Measurements from ENCODE around the gene TNRC6C.
"Not testable (repeated sequence)": the region's sequence is repeated elsewhere in the genome, so short reads cannot be mapped to it uniquely, and the experiment has no call there.

TNRC6C gene

GRCh38 chr17:78064708-78065107 lies 106.2 kb downstream of the TNRC6C start:
- Histone ChIP-seq H3K4me1 (ENCODE audit: control insufficient read depth, insufficient read depth, low read length, poor library complexity, severe bottlenecking) (no peaks in the 10 kb centered on the region), H3K27ac (ENCODE audit: low read depth, low read length, severe bottlenecking) (no peak overlapping the region), H3K36me3 (ENCODE audit: control insufficient read depth, insufficient read depth, low read length) (peaks cover 9% of the 10 kb centered on the region), H3K9me3 (ENCODE audit: control insufficient read depth, low read length) (no peaks in the 10 kb centered on the region), H3K4me3 (ENCODE audit: extremely low read depth, insufficient read depth, low read length, poor library complexity, severe bottlenecking) (no peak overlapping the region)
- 97% methylated on average over 4 of the region's 4 CpGs; no CpG with 5 or more reads in 1 of the 2 experiments for WGBS, 2 experiments (ENCODE audit: insufficient coverage in 2 of 2)

DNA sequence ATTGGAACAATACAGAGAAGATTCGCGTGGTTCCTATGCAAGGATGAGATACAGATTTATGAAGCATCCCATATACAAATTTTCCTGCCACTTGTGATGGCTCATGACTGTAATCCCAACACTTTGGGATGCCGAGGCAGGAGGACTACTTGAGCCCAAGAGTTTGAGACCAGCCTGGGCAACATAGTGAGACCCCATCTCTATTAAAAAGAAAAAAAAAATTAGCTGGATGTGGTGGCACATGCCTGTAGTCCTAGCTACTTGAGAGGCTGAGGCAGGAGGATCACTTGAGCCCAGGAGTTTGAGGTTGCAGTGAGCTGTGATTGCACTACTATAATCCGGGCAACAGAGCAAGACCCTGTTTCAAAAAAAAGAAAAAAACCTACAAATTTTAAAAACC lies 108.5 kb downstream of the TNRC6C start:
- peaks cover 22% of the 10 kb centered on the region for H3K36me3 ChIP-seq (ENCODE audit: control insufficient read depth, insufficient read depth, low read length)
- 83% methylated on average over 2 of the region's 4 CpGs; no CpG with 5 or more reads in 1 of the 2 experiments for WGBS, 2 experiments (ENCODE audit: insufficient coverage in 2 of 2)

GRCh38 chr17:78069695-78070094 lies 111.2 kb downstream of the TNRC6C start:
- peaks cover 47% of the 10 kb centered on the region for H3K36me3 ChIP-seq (ENCODE audit: control insufficient read depth, insufficient read depth, low read length)

More for the DNA sequence above, 108.5 kb downstream of the TNRC6C start:
- not testable (repeated sequence) for H3K9me3 ChIP-seq (ENCODE audit: control insufficient read depth, low read length); H3K4me1 ChIP-seq (ENCODE audit: control insufficient read depth, insufficient read depth, low read length, poor library complexity, severe bottlenecking); H3K27ac ChIP-seq (ENCODE audit: low read depth, low read length, severe bottlenecking); H3K4me3 ChIP-seq (ENCODE audit: extremely low read depth, insufficient read depth, low read length, poor library complexity, severe bottlenecking)

GRCh38 chr17:78072961-78073360 lies 114.5 kb downstream of the TNRC6C start:
- 93 to 100% methylated on average over 3 of the region's 3 CpGs for WGBS, 2 experiments (ENCODE audit: insufficient coverage in 2 of 2)
- H3K4me3 ChIP-seq (ENCODE audit: extremely low read depth, insufficient read depth, low read length, poor library complexity, severe bottlenecking), result no peak overlapping the region
- H3K36me3 ChIP-seq (ENCODE audit: control insufficient read depth, insufficient read depth, low read length), result peaks cover 67% of the 10 kb centered on the region

More at GRCh38 chr17:78069695-78070094, 111.2 kb downstream of the TNRC6C start:
- Histone ChIP-seq H3K4me1 (ENCODE audit: control insufficient read depth, insufficient read depth, low read length, poor library complexity, severe bottlenecking) (no peaks in the 10 kb centered on the region), H3K27ac (ENCODE audit: low read depth, low read length, severe bottlenecking) (no peak overlapping the region), H3K9me3 (ENCODE audit: control insufficient read depth, low read length) (no peaks in the 10 kb centered on the region), H3K4me3 (ENCODE audit: extremely low read depth, insufficient read depth, low read length, poor library complexity, severe bottlenecking) (no peak overlapping the region)
- 81 to 86% methylated on average over 2 of the region's 4 CpGs for WGBS, 2 experiments (ENCODE audit: insufficient coverage in 2 of 2)

GRCh38 chr17:78075011-78075410 lies 116.5 kb downstream of the TNRC6C start:
- Histone ChIP-seq H3K36me3 (ENCODE audit: control insufficient read depth, insufficient read depth, low read length) (peaks cover 66% of the 10 kb centered on the region), H3K27ac (ENCODE audit: low read depth, low read length, severe bottlenecking) (no peak overlapping the region), H3K4me3 (ENCODE audit: extremely low read depth, insufficient read depth, low read length, poor library complexity, severe bottlenecking) (no peak overlapping the region), H3K9me3 (ENCODE audit: control insufficient read depth, low read length) (no peaks in the 10 kb centered on the region), H3K4me1 (ENCODE audit: control insufficient read depth, insufficient read depth, low read length, poor library complexity, severe bottlenecking) (no peaks in the 10 kb centered on the region)
- 94 to 96% methylated on average over 8 to 10 of the region's 10 CpGs for WGBS, 2 experiments (ENCODE audit: insufficient coverage in 2 of 2)

More at GRCh38 chr17:78072961-78073360, 114.5 kb downstream of the TNRC6C start:
- Histone ChIP-seq H3K27ac (ENCODE audit: low read depth, low read length, severe bottlenecking) (no peak overlapping the region), H3K4me1 (ENCODE audit: control insufficient read depth, insufficient read depth, low read length, poor library complexity, severe bottlenecking) (no peaks in the 10 kb centered on the region), H3K9me3 (ENCODE audit: control insufficient read depth, low read length) (no peaks in the 10 kb centered on the region)

DNA sequence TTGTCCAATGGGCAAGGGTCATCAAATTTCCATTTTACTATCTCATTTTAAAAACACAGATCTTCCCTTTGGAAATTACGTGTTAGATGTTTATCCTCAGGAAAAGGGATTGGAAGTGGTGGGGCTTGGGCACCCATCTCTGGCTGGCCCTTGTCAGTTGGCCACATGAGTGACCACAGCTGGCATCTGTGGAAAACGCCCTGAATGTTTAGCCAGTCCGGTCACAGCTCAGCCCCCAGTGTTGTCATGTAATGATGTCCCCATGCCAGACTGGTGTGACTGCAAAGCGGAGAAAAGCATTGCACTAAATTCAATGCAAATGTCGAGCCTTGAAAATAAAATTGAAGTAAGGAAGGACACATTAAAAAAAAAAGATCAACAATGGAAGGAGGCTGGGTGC lies 117.0 kb downstream of the TNRC6C start:
- H3K27ac ChIP-seq (ENCODE audit: low read depth, low read length, severe bottlenecking), result no peak overlapping the region
- H3K9me3 ChIP-seq (ENCODE audit: control insufficient read depth, low read length), result no peaks in the 10 kb centered on the region
- H3K4me1 ChIP-seq (ENCODE audit: control insufficient read depth, insufficient read depth, low read length, poor library complexity, severe bottlenecking), result no peaks in the 10 kb centered on the region
- WGBS, 2 experiments (ENCODE audit: insufficient coverage in 2 of 2), result 89 to 93% methylated on average over 4 to 5 of the region's 5 CpGs
- peaks cover 64% of the 10 kb centered on the region for H3K36me3 ChIP-seq (ENCODE audit: control insufficient read depth, insufficient read depth, low read length)
- H3K4me3 ChIP-seq (ENCODE audit: extremely low read depth, insufficient read depth, low read length, poor library complexity, severe bottlenecking), result no peak overlapping the region

DNA sequence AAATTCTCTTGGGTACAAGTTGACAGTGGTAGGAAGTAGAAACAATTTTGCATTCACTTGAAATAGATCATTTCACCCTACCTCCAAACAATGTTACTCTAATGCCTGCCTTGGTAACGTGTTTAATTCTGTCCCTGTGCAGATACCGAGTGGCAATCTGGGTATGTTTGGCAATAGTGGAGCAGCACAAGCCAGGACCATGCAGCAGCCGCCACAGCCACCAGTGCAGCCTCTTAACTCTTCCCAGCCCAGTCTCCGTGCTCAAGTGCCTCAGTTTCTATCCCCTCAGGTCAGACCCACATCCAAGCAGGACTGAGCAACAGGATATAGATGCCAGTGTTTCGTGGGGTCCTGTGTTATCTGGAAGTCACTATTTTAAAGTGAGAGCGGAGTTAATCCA lies 120.8 kb downstream of the TNRC6C start:
- Histone ChIP-seq H3K4me3 (ENCODE audit: extremely low read depth, insufficient read depth, low read length, poor library complexity, severe bottlenecking) (no peak overlapping the region), H3K9me3 (ENCODE audit: control insufficient read depth, low read length) (no peaks in the 10 kb centered on the region), H3K27ac (ENCODE audit: low read depth, low read length, severe bottlenecking) (no peak overlapping the region), H3K36me3 (ENCODE audit: control insufficient read depth, insufficient read depth, low read length) (peaks cover 38% of the 10 kb centered on the region), H3K4me1 (ENCODE audit: control insufficient read depth, insufficient read depth, low read length, poor library complexity, severe bottlenecking) (no peaks in the 10 kb centered on the region)
- WGBS, 2 experiments (ENCODE audit: insufficient coverage in 2 of 2), result 80 to 97% methylated on average over 1 to 3 of the region's 6 CpGs

DNA sequence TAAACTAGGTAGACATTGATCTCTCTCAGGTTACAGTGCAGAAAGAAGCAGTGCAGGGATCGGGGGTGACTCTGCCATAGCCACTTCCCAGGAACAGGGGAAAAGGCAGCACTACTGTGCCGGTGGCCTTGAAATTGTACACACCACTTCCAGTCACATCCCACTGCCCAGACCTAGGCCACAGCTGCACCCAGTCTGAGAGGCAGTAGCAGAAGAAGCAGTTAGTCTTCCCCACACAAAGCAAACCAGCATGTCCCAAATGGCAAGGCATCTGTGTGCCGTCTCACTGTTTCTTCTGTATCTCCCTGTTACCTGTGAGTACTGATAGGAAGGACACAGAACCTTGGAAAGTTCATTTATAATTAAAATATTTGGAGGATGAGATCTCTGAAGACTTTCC lies 123.0 kb downstream of the TNRC6C start:
- H3K4me1 ChIP-seq (ENCODE audit: control insufficient read depth, insufficient read depth, low read length, poor library complexity, severe bottlenecking), result no peaks in the 10 kb centered on the region
- no peak overlapping the region for H3K4me3 ChIP-seq (ENCODE audit: extremely low read depth, insufficient read depth, low read length, poor library complexity, severe bottlenecking)
- H3K9me3 ChIP-seq (ENCODE audit: control insufficient read depth, low read length), result no peaks in the 10 kb centered on the region
- H3K36me3 ChIP-seq (ENCODE audit: control insufficient read depth, insufficient read depth, low read length), result peaks cover 26% of the 10 kb centered on the region
- 40 to 100% methylated on average over 1 of the region's 3 CpGs for WGBS, 2 experiments (ENCODE audit: insufficient coverage in 2 of 2)
- no peak overlapping the region for H3K27ac ChIP-seq (ENCODE audit: low read depth, low read length, severe bottlenecking)

DNA sequence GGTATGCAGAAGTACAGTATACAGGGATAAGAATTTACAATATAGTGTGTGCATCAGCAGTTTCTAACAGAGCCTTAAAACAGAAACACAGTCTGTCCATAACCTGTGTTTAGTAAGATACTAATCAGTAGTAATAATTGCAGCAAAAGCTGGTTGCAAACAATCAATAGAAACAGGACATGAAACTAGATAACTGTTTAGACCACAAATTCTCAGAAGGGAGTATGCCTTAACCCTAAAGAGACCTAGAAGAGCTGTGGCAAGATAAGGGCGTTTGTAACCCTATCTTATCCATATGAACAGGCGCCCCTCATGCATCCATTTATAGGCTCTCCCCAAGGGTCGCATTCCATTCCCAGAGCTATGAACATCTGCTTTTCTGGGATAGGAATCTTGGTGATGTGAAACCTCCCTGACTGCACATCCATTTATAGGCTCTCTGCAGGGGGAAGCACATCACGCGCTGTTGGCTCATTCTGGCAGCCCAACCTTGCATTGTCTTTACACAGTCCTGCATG lies 123.9 kb downstream of the TNRC6C start:
- H3K9me3 ChIP-seq (ENCODE audit: control insufficient read depth, low read length); H3K27ac ChIP-seq (ENCODE audit: low read depth, low read length, severe bottlenecking); H3K4me3 ChIP-seq (ENCODE audit: extremely low read depth, insufficient read depth, low read length, poor library complexity, severe bottlenecking); H3K4me1 ChIP-seq (ENCODE audit: control insufficient read depth, insufficient read depth, low read length, poor library complexity, severe bottlenecking): not testable (repeated sequence)
- 92 to 100% methylated on average over 2 of the region's 5 CpGs for WGBS, 2 experiments (ENCODE audit: insufficient coverage in 2 of 2)
- peaks cover 29% of the 10 kb centered on the region for H3K36me3 ChIP-seq (ENCODE audit: control insufficient read depth, insufficient read depth, low read length)

- H3K27ac ChIP-seq (ENCODE audit: low read depth, low read length, severe bottlenecking), result no peak overlapping the region
- WGBS, 2 experiments (ENCODE audit: insufficient coverage in 2 of 2), result 91 to 96% methylated on average over 6 to 7 of the region's 7 CpGs
- no peak overlapping the region for H3K4me3 ChIP-seq (ENCODE audit: extremely low read depth, insufficient read depth, low read length, poor library complexity, severe bottlenecking)
- H3K4me1 ChIP-seq (ENCODE audit: control insufficient read depth, insufficient read depth, low read length, poor library complexity, severe bottlenecking), result no peaks in the 10 kb centered on the region
- H3K9me3 ChIP-seq (ENCODE audit: control insufficient read depth, low read length), result no peaks in the 10 kb centered on the region
- H3K36me3 ChIP-seq (ENCODE audit: control insufficient read depth, insufficient read depth, low read length), result peaks cover 29% of the 10 kb centered on the region
Measured at GRCh38 chr17:78082988-78083387, 124.5 kb downstream of the TNRC6C start.

- Histone ChIP-seq H3K4me3 (ENCODE audit: extremely low read depth, insufficient read depth, low read length, poor library complexity, severe bottlenecking) (no peak overlapping the region), H3K36me3 (ENCODE audit: control insufficient read depth, insufficient read depth, low read length) (peaks cover 35% of the 10 kb centered on the region), H3K9me3 (ENCODE audit: control insufficient read depth, low read length) (no peaks in the 10 kb centered on the region), H3K27ac (ENCODE audit: low read depth, low read length, severe bottlenecking) (no peak overlapping the region), H3K4me1 (ENCODE audit: control insufficient read depth, insufficient read depth, low read length, poor library complexity, severe bottlenecking) (no peaks in the 10 kb centered on the region)
- WGBS, 2 experiments (ENCODE audit: insufficient coverage in 2 of 2), result 96 to 97% methylated on average over 11 of the region's 13 CpGs
Measured at GRCh38 chr17:78086740-78087139, 128.2 kb downstream of the TNRC6C start.

Data from mesodermal cell (in vitro differentiated cells).